Stimulated activated naive B cell treated with anti-CD40 and anti-IgM and Interleukin-4, amounts not matched to agents 10 μg/mL and 1 μg/mL and 100 μg/mL, for 72 hours (primary cell): Measurements from ENCODE around the gene SLCO2A1.

Source experiments
- ATAC-seq, 2 donors: fragments of 150-1000 bp; cut with Tn5 transposase; replicated peaks; 2 replicates each; pipeline ENCODE4 v1.10.0; 2021; ENCODE audit warnings: moderate library complexity in 1 of 2
- DNase-seq: peaks from one replicate; pipeline ENCODE4 v3.0.0; 2021
- H3K27ac Mint-ChIP-seq: one replicate; pipeline ENCODE4 v1.8.0; 2022; ENCODE audit warnings: mild to moderate bottlenecking, mixed read lengths
- H3K27me3 Mint-ChIP-seq, 2 donors: one replicate each; pipeline ENCODE4 v1.8.0; 2022; ENCODE audit warnings: mixed read lengths in 2 of 2
- H3K36me3 Mint-ChIP-seq, 2 donors: one replicate each; pipeline ENCODE4 v1.8.0; 2022; ENCODE audit warnings: mixed read lengths in 2 of 2, mild to moderate bottlenecking in 1 of 2
- H3K4me1 Mint-ChIP-seq, 2 donors: one replicate each; pipeline ENCODE4 v1.8.0; 2022; ENCODE audit warnings: mixed read lengths in 2 of 2, mild to moderate bottlenecking in 1 of 2
- H3K4me3 Mint-ChIP-seq, 2 donors: one replicate each; pipeline ENCODE4 v1.8.0; 2022; ENCODE audit warnings: mild to moderate bottlenecking in 2 of 2, mixed read lengths in 2 of 2, moderate library complexity in 1 of 2
- H3K9me3 Mint-ChIP-seq, 2 donors: one replicate each; pipeline ENCODE4 v1.8.0; 2022; ENCODE audit warnings: mixed read lengths in 2 of 2, mild to moderate bottlenecking in 1 of 2

Gene SLCO2A1

DNA sequence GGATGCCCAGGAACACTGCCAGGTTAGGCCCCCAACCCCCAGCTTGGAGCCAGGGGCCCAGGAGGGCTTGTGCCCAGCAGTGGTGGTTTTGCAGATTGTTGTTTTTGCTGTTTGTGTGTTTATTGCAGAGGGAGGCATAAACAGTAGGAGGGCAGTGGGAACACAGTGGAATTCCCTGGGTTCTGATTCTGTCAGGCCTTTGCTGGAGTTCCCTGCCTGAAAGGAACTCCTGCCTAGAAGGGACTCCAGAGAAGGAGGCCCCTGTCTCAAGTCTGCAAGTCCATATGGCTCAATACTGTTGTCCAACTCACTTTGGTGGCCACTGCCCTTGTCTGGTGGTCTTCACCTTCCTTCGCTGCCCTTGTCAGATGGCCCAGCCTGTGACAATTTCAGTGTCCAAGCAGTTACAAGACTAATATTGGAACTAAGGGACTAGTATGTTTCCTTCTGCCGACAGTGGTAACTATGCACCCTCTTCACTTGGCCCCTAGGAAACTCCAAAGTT lies 86.6 kb downstream of the SLCO2A1 start:
- H3K36me3 Mint-ChIP-seq = no peaks in the 10 kb centered on the region
- H3K4me1 Mint-ChIP-seq = peaks cover 5 to 10% of the 10 kb centered on the region in 2 donors
- H3K27ac Mint-ChIP-seq = no peak overlapping the region
- ATAC-seq = no peak
- H3K4me3 Mint-ChIP-seq = no peak overlapping the region
- H3K27me3 Mint-ChIP-seq = peaks cover 6 to 17% of the 10 kb centered on the region in 2 donors
- no peak for DNase-seq
- no peaks in the 10 kb centered on the region for H3K9me3 Mint-ChIP-seq

- DNase-seq = no peak
- Mint-ChIP-seq H3K27me3 (peaks cover 11 to 17% of the 10 kb centered on the region in 2 donors), H3K4me1 (peaks cover 5 to 10% of the 10 kb centered on the region in 2 donors)
Measured at GRCh38 chr3:133941415-133941821, 88.3 kb downstream of the SLCO2A1 start.

DNA sequence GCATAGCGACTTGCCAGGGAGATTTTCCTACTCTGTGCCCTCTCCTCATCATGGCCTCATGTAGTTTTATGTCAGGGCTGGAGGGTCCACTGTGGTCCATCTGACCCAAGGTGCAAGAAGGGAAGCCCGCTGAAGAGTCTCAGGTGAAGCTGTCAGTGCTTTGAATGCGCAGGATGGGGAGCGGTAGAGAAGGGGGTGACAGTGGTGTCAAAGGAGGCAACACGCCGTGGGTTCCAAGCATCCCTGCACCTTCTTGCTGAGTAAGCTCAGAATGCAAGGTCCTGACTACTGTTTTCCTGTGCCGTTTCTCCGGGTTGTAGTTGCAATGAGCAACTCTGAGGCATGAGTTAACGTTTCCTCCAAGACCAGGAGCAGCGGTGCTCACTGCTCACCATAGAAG lies 89.2 kb downstream of the SLCO2A1 start:
- Mint-ChIP-seq H3K27me3 (peaks cover 11 to 18% of the 10 kb centered on the region in 2 donors), H3K36me3 (no peaks in the 10 kb centered on the region), H3K27ac (no peak overlapping the region), H3K4me1 (peaks cover 5 to 10% of the 10 kb centered on the region in 2 donors), H3K9me3 (no peaks in the 10 kb centered on the region), H3K4me3 (no peak overlapping the region)
- DNase-seq (no peak), ATAC-seq (no peak)

More at GRCh38 chr3:133941415-133941821, 88.3 kb downstream of the SLCO2A1 start:
- ATAC-seq = no peak
- Mint-ChIP-seq H3K36me3 (no peaks in the 10 kb centered on the region), H3K27ac (no peak overlapping the region), H3K4me3 (no peak overlapping the region), H3K9me3 (no peaks in the 10 kb centered on the region)

DNA sequence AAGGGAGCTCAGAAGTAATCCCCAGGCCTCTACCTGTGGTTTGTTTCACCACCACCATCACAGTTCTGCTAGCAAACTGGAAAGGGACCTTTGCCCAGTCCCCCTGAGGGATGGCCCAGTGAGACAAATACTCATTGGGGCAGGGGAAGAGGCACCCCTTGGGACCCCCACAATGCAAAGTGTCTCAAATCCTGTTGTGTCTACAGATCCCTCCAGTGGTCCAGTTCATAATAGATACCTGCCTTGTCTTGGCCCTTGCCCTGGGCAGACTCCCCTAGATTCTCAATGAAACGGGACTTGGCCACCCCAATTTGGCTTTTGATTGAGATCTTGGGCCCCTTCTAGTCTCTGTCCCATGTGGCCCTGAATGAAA lies 90.3 kb downstream of the SLCO2A1 start:
- H3K27me3 Mint-ChIP-seq = peaks cover 11 to 16% of the 10 kb centered on the region in 2 donors
- no peaks in the 10 kb centered on the region for H3K9me3 Mint-ChIP-seq
- DNase-seq (no peak), ATAC-seq (no peak)
- no peaks in the 10 kb centered on the region for H3K36me3 Mint-ChIP-seq
- H3K27ac Mint-ChIP-seq = no peak overlapping the region
- no peak overlapping the region for H3K4me3 Mint-ChIP-seq
- H3K4me1 Mint-ChIP-seq = peaks cover 5 to 10% of the 10 kb centered on the region in 2 donors

GRCh38 chr3:133938770-133939462 lies 90.8 kb downstream of the SLCO2A1 start:
- peaks cover 11 to 14% of the 10 kb centered on the region in 2 donors for H3K27me3 Mint-ChIP-seq
- ATAC-seq = no peak
- no peak overlapping the region for H3K27ac Mint-ChIP-seq
- peaks cover 5 to 10% of the 10 kb centered on the region in 2 donors for H3K4me1 Mint-ChIP-seq
- H3K9me3 Mint-ChIP-seq = no peaks in the 10 kb centered on the region
- H3K36me3 Mint-ChIP-seq = no peaks in the 10 kb centered on the region
- H3K4me3 Mint-ChIP-seq = no peak overlapping the region
- no peak for DNase-seq

DNA sequence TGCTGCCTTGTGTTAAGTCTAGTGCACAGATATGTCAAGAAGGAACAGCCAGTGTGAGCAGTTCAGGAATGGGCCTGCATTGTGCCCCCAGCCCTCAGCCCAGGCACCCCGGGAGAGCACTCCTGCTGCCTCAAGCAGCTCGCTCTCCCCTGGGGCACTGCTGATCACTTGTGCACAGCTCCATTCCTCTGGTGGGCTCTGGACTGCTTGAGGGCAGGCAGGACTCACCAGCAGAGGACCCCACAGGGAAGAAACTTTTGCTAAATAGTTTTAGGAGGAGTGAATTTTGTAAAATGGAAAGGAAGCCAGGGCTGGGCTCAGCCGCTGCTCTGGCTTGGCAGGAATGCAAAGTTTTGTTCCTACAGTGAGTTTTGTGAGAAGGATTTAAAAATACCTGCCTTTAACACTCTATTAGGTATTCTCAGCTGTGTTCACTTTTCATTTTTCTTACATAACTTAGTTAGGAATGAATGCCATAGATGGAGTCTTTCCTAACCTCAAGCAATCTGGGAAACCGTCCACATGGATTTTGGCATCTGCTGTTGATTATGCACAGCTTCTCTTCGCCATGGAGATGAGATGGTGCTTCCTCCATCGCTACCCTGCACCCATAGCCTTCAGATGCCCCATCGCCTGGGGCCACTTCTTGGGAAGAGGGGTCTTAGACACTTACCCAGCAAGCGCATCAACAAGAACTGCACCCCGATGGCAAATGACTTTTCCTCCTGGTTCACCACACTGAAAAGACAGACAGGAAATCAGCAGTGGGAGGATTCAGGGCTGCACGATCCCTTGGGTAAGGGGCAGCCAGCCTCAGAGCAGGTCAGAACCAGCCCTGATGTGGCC lies 91.7 kb downstream of the SLCO2A1 start:
- no peaks in the 10 kb centered on the region for H3K9me3 Mint-ChIP-seq
- peaks cover 5 to 9% of the 10 kb centered on the region in 2 donors for H3K4me1 Mint-ChIP-seq
- H3K27me3 Mint-ChIP-seq = peaks cover 11 to 12% of the 10 kb centered on the region in 2 donors
- no peaks in the 10 kb centered on the region for H3K36me3 Mint-ChIP-seq
- ATAC-seq (no peak), DNase-seq (no peak)
- no peak overlapping the region for H3K4me3 Mint-ChIP-seq
- H3K27ac Mint-ChIP-seq = no peak overlapping the region

DNA sequence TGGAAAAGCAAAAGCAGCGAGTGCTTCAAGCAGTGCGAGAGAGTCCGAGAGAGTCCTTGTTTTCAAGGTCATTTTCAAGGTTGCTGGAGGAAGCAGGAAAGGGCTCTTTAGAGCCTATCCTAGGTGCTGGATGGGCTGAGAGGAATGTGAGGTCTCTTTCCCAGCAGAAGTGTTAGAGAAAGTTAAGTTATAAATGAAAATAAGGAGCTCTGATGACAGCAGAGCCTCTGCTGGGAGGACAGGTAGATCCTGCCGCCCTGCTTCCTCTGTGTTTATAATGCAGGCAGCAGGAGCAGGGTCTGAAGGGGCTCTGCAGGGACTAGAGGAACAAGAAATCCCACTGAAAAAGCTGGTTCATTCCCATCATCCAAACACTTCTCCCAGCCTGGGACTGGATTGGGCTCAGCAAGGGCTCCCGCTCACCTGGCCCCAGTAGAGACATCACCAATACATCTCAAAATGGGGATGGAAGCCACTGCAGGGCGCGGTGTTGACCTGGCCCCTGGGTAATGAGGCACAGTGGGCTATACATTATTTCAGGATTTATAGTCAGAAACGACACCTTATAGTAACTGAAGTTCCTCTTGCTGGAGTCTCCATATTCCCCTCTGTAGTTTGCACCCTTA lies 92.6 kb downstream of the SLCO2A1 start:
- Mint-ChIP-seq H3K27me3 (peaks cover 7 to 11% of the 10 kb centered on the region in 2 donors), H3K4me3 (no peak overlapping the region), H3K4me1 (peaks cover 0 to under 1% of the 10 kb centered on the region in 2 donors), H3K36me3 (no peaks in the 10 kb centered on the region), H3K9me3 (no peaks in the 10 kb centered on the region), H3K27ac (no peak overlapping the region)
- DNase-seq = no peak
- ATAC-seq = no peak

GRCh38 chr3:133935843-133936769 lies 93.6 kb downstream of the SLCO2A1 start:
- Mint-ChIP-seq H3K27ac (no peak overlapping the region), H3K4me3 (no peak overlapping the region)
- DNase-seq = no peak

GRCh38 chr3:133934996-133935842 lies 94.5 kb downstream of the SLCO2A1 start:
- ATAC-seq (no peak), DNase-seq (no peak)
- Mint-ChIP-seq H3K27me3 (peaks cover 5 to 7% of the 10 kb centered on the region in 2 donors), H3K9me3 (no peaks in the 10 kb centered on the region), H3K4me3 (no peak overlapping the region), H3K27ac (no peak overlapping the region), H3K4me1 (no peaks in the 10 kb centered on the region), H3K36me3 (no peaks in the 10 kb centered on the region)

More at GRCh38 chr3:133935843-133936769, 93.6 kb downstream of the SLCO2A1 start:
- Mint-ChIP-seq H3K4me1 (no peaks in the 10 kb centered on the region), H3K27me3 (peaks cover 5 to 7% of the 10 kb centered on the region in 2 donors), H3K36me3 (no peaks in the 10 kb centered on the region), H3K9me3 (no peaks in the 10 kb centered on the region)
- ATAC-seq = no peak

- Mint-ChIP-seq H3K4me1 (no peaks in the 10 kb centered on the region), H3K27ac (no peak overlapping the region), H3K4me3 (no peak overlapping the region), H3K9me3 (no peaks in the 10 kb centered on the region), H3K27me3 (peaks cover 6 to 8% of the 10 kb centered on the region in 2 donors), H3K36me3 (no peaks in the 10 kb centered on the region)
- no peak for ATAC-seq
- DNase-seq = no peak
Measured at GRCh38 chr3:133934073-133934970, 95.4 kb downstream of the SLCO2A1 start.

- no peak for ATAC-seq
- Mint-ChIP-seq H3K27me3 (peaks cover 12 to 15% of the 10 kb centered on the region in 2 donors), H3K27ac (no peak overlapping the region), H3K4me3 (no peak overlapping the region), H3K9me3 (no peaks in the 10 kb centered on the region), H3K4me1 (peaks cover 0 to 1% of the 10 kb centered on the region in 2 donors), H3K36me3 (no peaks in the 10 kb centered on the region)
- DNase-seq = no peak
Measured at GRCh38 chr3:133933097-133934024, 96.4 kb downstream of the SLCO2A1 start.
